T-helper 1 cell treated with Interleukin-12 subunit alpha and Interleukin-12 subunit beta and Interleukin-4 antibody, amounts not matched to agents 30 ng/mL and 1 ng/mL, for 36 hours (primary cell): ENCODE data around the gene HBB. TPM values are rescaled to one million over a fixed set of nuclear protein-coding genes. Genes with fewer than 3 reads are reported as not detected.

Experiments used
- intact Hi-C: fragments of 100-400 bp; cut with micrococcal nuclease; formaldehyde crosslinking; loops from one replicate; pipeline ENCODE4 v1.15.1; 2024
- total RNA-seq: library from RNA; stranded (reverse); gene quantifications from 2 replicates; pipeline ENCODE4 v1.2.3, GENCODE V29; 2022

HBB gene
- total RNA-seq, 1 donor from 2014 or later = not detected

DNA sequence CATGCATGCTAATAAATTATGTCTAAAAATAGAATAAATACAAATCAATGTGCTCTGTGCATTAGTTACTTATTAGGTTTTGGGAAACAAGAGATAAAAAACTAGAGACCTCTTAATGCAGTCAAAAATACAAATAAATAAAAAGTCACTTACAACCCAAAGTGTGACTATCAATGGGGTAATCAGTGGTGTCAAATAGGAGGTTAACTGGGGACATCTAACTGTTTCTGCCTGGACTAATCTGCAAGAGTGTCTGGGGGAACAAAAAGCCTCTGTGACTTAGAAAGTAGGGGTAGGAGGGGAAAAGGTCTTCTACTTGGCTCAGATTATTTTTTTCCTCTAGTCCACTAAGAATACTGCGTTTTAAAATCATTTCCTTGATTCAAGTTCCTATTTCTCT, 810 bp upstream of the HBB start:
- intact Hi-C loops = no loop called here

GRCh38 chr11:5225480-5225871, 1.4 kb downstream of the HBB start:
- intact Hi-C loops = no loop called here

DNA sequence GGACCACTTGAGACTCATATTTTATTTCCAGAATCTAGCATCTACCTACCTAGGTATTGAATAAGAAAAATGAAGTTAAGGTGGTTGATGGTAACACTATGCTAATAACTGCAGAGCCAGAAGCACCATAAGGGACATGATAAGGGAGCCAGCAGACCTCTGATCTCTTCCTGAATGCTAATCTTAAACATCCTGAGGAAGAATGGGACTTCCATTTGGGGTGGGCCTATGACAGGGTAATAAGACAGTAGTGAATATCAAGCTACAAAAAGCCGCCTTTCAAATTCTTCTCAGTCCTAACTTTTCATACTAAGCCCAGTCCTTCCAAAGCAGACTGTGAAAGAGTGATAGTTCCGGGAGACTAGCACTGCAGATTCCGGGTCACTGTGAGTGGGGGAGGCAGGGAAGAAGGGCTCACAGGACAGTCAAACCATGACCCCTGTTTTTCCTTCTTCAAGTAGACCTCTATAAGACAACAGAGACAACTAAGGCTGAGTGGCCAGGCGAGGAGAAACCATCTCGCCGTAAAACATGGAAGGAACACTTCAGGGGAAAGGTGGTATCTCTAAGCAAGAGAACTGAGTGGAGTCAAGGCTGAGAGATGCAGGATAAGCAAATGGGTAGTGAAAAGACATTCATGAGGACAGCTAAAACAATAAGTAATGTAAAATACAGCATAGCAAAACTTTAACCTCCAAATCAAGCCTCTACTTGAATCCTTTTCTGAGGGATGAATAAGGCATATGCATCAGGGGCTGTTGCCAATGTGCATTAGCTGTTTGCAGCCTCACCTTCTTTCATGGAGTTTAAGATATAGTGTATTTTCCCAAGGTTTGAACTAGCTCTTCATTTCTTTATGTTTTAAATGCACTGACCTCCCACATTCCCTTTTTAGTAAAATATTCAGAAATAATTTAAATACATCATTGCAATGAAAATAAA, 2.1 kb downstream of the HBB start:
- intact Hi-C loops = no loop called here

DNA sequence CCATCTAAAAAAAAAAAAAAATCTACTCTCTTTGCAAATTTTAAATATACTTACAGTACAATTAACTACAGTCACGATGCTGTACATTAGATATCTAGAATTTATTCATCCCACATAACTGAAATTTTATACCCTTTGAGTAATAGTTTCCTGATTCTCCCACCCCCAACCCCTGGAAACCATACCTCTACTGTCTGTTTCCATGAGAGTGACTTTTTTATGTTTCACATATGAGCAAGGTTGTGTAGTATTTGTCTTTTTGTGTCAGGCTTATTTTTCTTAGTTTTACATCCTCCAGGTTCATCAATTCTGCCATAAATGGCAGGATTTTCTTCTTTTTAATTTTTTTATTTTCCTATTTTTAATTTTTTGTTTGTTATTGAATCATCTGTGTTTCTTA, 3.2 kb downstream of the HBB start:
- intact Hi-C loops = no loop called here

DNA sequence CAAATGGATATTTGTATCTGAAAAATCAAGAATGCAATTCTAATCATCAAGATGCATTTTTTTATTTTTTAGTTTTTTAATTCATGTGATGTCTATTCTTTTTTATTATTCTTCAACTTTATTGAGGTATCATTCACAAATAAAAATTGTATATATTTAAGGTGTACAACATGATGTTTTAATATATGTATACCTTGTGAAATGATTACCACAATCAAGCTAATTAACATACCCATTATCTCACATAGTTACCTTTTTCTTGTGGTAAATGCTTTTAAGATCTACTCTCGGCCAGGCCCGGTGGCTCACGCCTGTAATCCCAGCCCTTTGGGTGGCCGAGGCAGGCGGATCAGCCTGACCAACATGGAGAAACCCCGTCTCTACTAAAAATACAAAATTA, 3.7 kb downstream of the HBB start:
- intact Hi-C loops = no loop called here

DNA sequence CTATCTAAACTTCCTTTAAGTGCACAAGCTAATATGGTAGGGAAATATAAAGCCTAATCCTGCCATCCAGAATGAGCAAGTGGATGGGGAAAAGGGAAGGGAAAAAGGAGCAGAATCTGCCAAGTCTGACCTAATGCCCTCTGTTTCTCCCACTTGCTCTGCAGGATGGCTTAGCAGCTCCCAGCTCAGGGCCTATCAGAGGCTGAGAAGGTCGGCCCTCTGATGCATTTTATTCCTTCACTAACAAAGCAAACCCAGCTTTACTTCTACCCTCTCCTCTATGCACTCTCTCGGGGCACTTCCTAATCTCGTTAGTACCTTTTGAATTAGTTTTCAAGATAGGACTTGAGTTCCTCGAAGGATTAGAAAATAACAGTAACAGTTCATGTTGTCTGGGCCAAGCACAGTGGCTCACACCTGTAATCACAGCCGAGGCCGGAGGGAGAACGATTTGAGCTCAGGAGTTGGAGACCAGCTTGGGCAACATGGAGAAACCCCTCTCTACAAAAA, 16.4 kb downstream of the HBB start:
- intact Hi-C loops = no loop called here

GRCh38 chr11:5204787-5205186, 22.1 kb downstream of the HBB start:
- intact Hi-C loops = loop anchor here (5.0 kb wide), 1 partner anchor 88 kb away; no protein-coding TSS in a partner anchor

DNA sequence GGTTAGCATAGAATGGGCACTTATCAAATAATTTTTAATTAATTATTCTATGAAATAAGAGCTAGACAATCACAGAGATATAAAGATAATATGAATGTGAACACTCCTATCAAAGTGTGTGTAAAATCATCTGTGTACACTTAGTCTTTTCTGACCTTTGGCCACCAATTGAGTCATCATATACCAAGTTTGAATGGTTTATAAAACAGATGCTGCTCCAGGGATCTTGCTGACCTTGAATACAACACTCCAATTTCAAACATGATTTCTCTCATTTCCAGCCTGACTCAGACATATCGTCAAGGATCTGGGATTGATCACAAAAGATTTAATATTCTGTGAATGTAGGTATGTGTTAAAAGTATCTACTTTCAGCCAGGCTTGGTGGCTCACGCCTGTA, 23.5 kb downstream of the HBB start:
- intact Hi-C loops = no loop called here

GRCh38 chr11:5200582-5200981, 26.3 kb downstream of the HBB start, which contains the start of gene OR51V1:
Gene OR51V1, minus strand, starts transcription at chr11:5200682. Its CDS starts 0 bp downstream, at chr11:5200682.
- intact Hi-C loops = no loop called here

- intact Hi-C loops = no loop called here
Observed at GRCh38 chr11:5198285-5198684, 28.6 kb downstream of the HBB start.

GRCh38 chr11:5197536-5197935, 29.3 kb downstream of the HBB start:
- intact Hi-C loops = no loop called here

DNA sequence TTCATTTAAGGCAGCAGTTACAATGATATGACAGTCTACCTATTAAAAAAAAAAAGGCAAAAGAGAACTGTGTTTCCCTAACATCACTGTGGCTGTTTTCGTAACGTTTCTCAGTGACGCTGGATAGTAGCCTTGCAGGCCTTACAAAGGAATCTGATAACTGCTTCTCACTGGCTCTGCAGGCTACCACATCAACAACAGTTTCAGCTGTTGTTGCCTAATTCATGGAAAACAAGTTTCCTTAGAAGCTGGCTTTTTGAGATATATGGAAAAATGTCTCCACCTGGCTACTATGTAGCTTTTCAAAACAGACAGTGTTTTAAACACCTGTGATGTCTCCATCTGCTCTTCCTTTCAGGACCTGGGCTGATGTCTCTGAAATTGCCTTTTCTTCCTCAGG, 30.1 kb downstream of the HBB start:
- intact Hi-C loops = no loop called here

GRCh38 chr11:5196067-5196466, 30.8 kb downstream of the HBB start:
- intact Hi-C loops = no loop called here

GRCh38 chr11:5192738-5193137, 34.1 kb downstream of the HBB start:
- intact Hi-C loops = no loop called here

GRCh38 chr11:5188201-5188600, 38.7 kb downstream of the HBB start:
- intact Hi-C loops = no loop called here

- intact Hi-C loops = no loop called here
Observed at GRCh38 chr11:5178046-5178837, 48.6 kb downstream of the HBB start.

Other genes starting within 250 kb of the HBB start
- gene OR51L1, start 232.2 kb downstream of the HBB start, total RNA-seq = not detected in 2 replicates
- gene OR52J3, start 180.5 kb downstream of the HBB start, total RNA-seq = not detected in 2 replicates
- gene OR52E2, start 167.4 kb downstream of the HBB start, total RNA-seq = not detected in 2 replicates
- gene OR52E1, start 157.5 kb downstream of the HBB start, total RNA-seq = not detected in 2 replicates
- gene OR52A5, start 88.7 kb downstream of the HBB start, total RNA-seq = not detected in 2 replicates
- not detected in 2 replicates for gene OR52A1, start 72.3 kb downstream of the HBB start, total RNA-seq
- gene OR51V1, start 26.4 kb downstream of the HBB start, total RNA-seq = not detected in 2 replicates
- gene HBD, start 7.4 kb upstream of the HBB start, total RNA-seq = not detected in 2 replicates
- not detected in 2 replicates for gene HBG1, start 22.8 kb upstream of the HBB start, total RNA-seq
- gene HBG2, start 27.7 kb upstream of the HBB start, total RNA-seq = not detected in 2 replicates
- gene HBE1, start 42.9 kb upstream of the HBB start, total RNA-seq = not detected in 2 replicates
- gene OR51B4, start 74.9 kb upstream of the HBB start, total RNA-seq = not detected in 2 replicates
- not detected in 2 replicates for gene OR51B2, start 97.2 kb upstream of the HBB start, total RNA-seq
- not detected in 2 replicates for gene OR51B5, start 116.5 kb upstream of the HBB start, total RNA-seq
- gene OR51B6, start 124.4 kb upstream of the HBB start, total RNA-seq = not detected in 2 replicates
- not detected in 2 replicates for gene OR51M1, start 156.7 kb upstream of the HBB start, total RNA-seq
- gene OR51Q1, start 195.0 kb upstream of the HBB start, total RNA-seq = not detected in 2 replicates
- gene OR51I1, start 214.4 kb upstream of the HBB start, total RNA-seq = not detected in 2 replicates
- gene OR51I2, start 222.3 kb upstream of the HBB start, total RNA-seq = not detected in 2 replicates